ENCODE data around the gene SCYGR6. TPM values are rescaled to one million over a fixed set of nuclear protein-coding genes. Genes with fewer than 3 reads are reported as not detected.

SCYGR6 gene
- not detected for total RNA-seq
- polyA plus RNA-seq = not detected
- long read RNA-seq, donor 1 = 0 reads
- long read RNA-seq, donor 2 = 0 reads
- long read RNA-seq, donor 3 = 0 reads

- Histone ChIP-seq H3K27me3 (no peaks in the 10 kb centered on the region), H3K27ac (no peak within 1 kb of the TSS), H3K9me3 (no peaks in the 10 kb centered on the region), H3K4me3 (no peak within 1 kb of the TSS), H3K36me3 (no peaks in the 10 kb centered on the region), H3K4me1 (ENCODE audit: insufficient read depth) (no peaks in the 10 kb centered on the region)
- 81 to 84% (median 84%) methylated on average over 15 of the region's 15 CpGs for WGBS, 3 donors
- TF ChIP-seq CTCF (IDR thresholded peaks at IDR 0.05) (no peak), POLR2A (IDR thresholded peaks at IDR 0.05) (no peak), EP300 (IDR thresholded peaks at IDR 0.05) (no peak)
- no peak for DNase-seq
- intact Hi-C loops (cut with DNase I) = no loop called here
Measured at GRCh38 chr2:227724394-227725039, at the start of gene SCYGR6. Gene SCYGR6, minus strand, starts transcription at chr2:227724757. Its CDS starts 0 bp downstream, at chr2:227724757.

- no peak for TF ChIP-seq EP300 (IDR thresholded peaks at IDR 0.05)
- TF ChIP-seq CTCF (IDR thresholded peaks at IDR 0.05) = no peak
- no peak for TF ChIP-seq POLR2A (IDR thresholded peaks at IDR 0.05)
- no peaks in the 10 kb centered on the region for H3K9me3 ChIP-seq
- 54 to 58% (median 58%) methylated on average over 15 of the region's 15 CpGs for WGBS, 3 donors
- no peaks in the 10 kb centered on the region for H3K27me3 ChIP-seq
- H3K27ac ChIP-seq = no peak overlapping the region
- H3K36me3 ChIP-seq = no peaks in the 10 kb centered on the region
- DNase-seq = no peak
- intact Hi-C loops (cut with DNase I) = no loop called here
- no peak overlapping the region for H3K4me3 ChIP-seq
- no peaks in the 10 kb centered on the region for H3K4me1 ChIP-seq (ENCODE audit: insufficient read depth)
Measured at GRCh38 chr2:227774011-227774624, 49.6 kb upstream of the SCYGR6 start.

GRCh38 chr2:227772932-227773331, 48.4 kb upstream of the SCYGR6 start:
- Histone ChIP-seq H3K9me3 (no peaks in the 10 kb centered on the region), H3K27ac (no peak overlapping the region), H3K4me3 (no peak overlapping the region), H3K27me3 (no peaks in the 10 kb centered on the region), H3K36me3 (no peaks in the 10 kb centered on the region), H3K4me1 (ENCODE audit: insufficient read depth) (no peaks in the 10 kb centered on the region)
- no peak for DNase-seq
- intact Hi-C loops (cut with DNase I) = no loop called here
- no peak for TF ChIP-seq EP300 (IDR thresholded peaks at IDR 0.05)
- no peak for TF ChIP-seq POLR2A (IDR thresholded peaks at IDR 0.05)
- TF ChIP-seq CTCF (IDR thresholded peaks at IDR 0.05) = no peak
- 36 to 48% (median 48%) methylated on average over 2 of the region's 2 CpGs for WGBS, 3 donors

GRCh38 chr2:227772197-227772661, 47.7 kb upstream of the SCYGR6 start:
- WGBS, 3 donors = 76 to 79% (median 77%) methylated on average over 5 of the region's 5 CpGs
- no peak overlapping the region for H3K4me3 ChIP-seq
- intact Hi-C loops (cut with DNase I) = no loop called here
- no peak overlapping the region for H3K27ac ChIP-seq
- H3K4me1 ChIP-seq (ENCODE audit: insufficient read depth) = no peaks in the 10 kb centered on the region
- H3K27me3 ChIP-seq = no peaks in the 10 kb centered on the region
- no peak for TF ChIP-seq POLR2A (IDR thresholded peaks at IDR 0.05)
- TF ChIP-seq CTCF (IDR thresholded peaks at IDR 0.05) = no peak
- TF ChIP-seq EP300 (IDR thresholded peaks at IDR 0.05) = no peak
- no peaks in the 10 kb centered on the region for H3K36me3 ChIP-seq
- no peak for DNase-seq
- no peaks in the 10 kb centered on the region for H3K9me3 ChIP-seq

Data from ovary (tissue), 10 donors.